RWPE2 (cell line): ENCODE results near the gene ZNF28.
"Not testable (repeated sequence)": the region's sequence is repeated elsewhere in the genome, so short reads cannot be mapped to it uniquely, and the experiment has no call there.

Experiments
- ATAC-seq: fragments of 200-7000 bp; cut with Tn5 transposase; 3 replicates; pipeline ENCODE4 v1.9.1; 2021; ENCODE audit warnings: low read depth
- DNase-seq: peaks from one replicate; pipeline ENCODE4 v3.0.0-alpha.2; 2020; ENCODE audit warnings: low spot score
- H3K27ac ChIP-seq: fragments of 450-650 bp; 2 replicates; pipeline ENCODE4 v1.5.1; 2017; ENCODE audit warnings: mild to moderate bottlenecking; ENCODE audit not compliant: poor library complexity, severe bottlenecking
- H3K27me3 ChIP-seq: fragments of 250-450 bp; sonication (Bioruptor Pico); 2 replicates; pipeline ENCODE4 v1.5.1; 2021; ENCODE audit warnings: mild to moderate bottlenecking, moderate library complexity; ENCODE audit not compliant: insufficient read depth, poor library complexity, severe bottlenecking
- H3K36me3 ChIP-seq: fragments of 250-450 bp; sonication (Bioruptor Pico); 2 replicates; pipeline ENCODE4 v1.5.1; 2020; ENCODE audit warnings: low read depth, mild to moderate bottlenecking, moderate library complexity
- H3K4me1 ChIP-seq: fragments of 250-450 bp; sonication (Bioruptor Pico); 2 replicates; pipeline ENCODE4 v1.5.1; 2021; ENCODE audit warnings: mild to moderate bottlenecking, moderate library complexity; ENCODE audit not compliant: insufficient read depth, poor library complexity, severe bottlenecking
- H3K4me3 ChIP-seq: fragments of 250-450 bp; sonication (Bioruptor Pico); 2 replicates; pipeline ENCODE4 v1.5.1; 2021; ENCODE audit warnings: mild to moderate bottlenecking, moderate library complexity; ENCODE audit not compliant: severe bottlenecking
- H3K9me3 ChIP-seq: fragments of 250-450 bp; sonication (Bioruptor Pico); 2 replicates; pipeline ENCODE4 v1.5.1; 2021; ENCODE audit warnings: mild to moderate bottlenecking, moderate library complexity; ENCODE audit not compliant: severe bottlenecking
- TF ChIP-seq, protein P1 (sequence below): fragments of 450-650 bp; IDR thresholded peaks from one replicate; pipeline ENCODE4 v1.5.1; 2017; ENCODE audit warnings: mild to moderate bottlenecking, moderate library complexity; ENCODE audit not compliant: poor library complexity, severe bottlenecking

ZNF28 gene

DNA sequence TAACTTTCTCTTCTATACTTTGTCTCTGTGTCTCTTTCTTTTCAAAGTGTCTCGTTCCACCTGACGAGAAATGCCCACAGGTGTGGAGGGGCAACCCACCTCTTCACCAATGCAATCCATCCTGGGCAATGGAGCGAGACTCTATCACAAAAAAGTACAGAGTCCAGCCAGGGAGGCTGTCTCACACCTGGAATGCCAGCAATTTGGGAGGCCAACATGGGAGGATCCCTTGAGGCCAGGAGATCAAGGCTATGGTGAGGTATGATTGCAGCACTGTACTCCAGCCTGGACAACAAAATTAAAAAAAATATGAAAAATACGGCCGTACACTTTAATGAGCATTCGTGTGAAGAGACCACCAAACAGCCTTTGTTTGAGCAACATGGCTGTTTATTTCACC, 32.0 kb downstream of the ZNF28 start:
- Histone ChIP-seq H3K27ac (no peak overlapping the region), H3K4me1 (no peaks in the 10 kb centered on the region), H3K9me3 (peaks cover 4% of the 10 kb centered on the region), H3K27me3 (no peaks in the 10 kb centered on the region), H3K36me3 (no peaks in the 10 kb centered on the region), H3K4me3 (no peak overlapping the region)
- TF ChIP-seq, protein P1, sequence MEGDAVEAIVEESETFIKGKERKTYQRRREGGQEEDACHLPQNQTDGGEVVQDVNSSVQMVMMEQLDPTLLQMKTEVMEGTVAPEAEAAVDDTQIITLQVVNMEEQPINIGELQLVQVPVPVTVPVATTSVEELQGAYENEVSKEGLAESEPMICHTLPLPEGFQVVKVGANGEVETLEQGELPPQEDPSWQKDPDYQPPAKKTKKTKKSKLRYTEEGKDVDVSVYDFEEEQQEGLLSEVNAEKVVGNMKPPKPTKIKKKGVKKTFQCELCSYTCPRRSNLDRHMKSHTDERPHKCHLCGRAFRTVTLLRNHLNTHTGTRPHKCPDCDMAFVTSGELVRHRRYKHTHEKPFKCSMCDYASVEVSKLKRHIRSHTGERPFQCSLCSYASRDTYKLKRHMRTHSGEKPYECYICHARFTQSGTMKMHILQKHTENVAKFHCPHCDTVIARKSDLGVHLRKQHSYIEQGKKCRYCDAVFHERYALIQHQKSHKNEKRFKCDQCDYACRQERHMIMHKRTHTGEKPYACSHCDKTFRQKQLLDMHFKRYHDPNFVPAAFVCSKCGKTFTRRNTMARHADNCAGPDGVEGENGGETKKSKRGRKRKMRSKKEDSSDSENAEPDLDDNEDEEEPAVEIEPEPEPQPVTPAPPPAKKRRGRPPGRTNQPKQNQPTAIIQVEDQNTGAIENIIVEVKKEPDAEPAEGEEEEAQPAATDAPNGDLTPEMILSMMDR: no peak
- no peak for DNase-seq
- no peak for ATAC-seq

DNA sequence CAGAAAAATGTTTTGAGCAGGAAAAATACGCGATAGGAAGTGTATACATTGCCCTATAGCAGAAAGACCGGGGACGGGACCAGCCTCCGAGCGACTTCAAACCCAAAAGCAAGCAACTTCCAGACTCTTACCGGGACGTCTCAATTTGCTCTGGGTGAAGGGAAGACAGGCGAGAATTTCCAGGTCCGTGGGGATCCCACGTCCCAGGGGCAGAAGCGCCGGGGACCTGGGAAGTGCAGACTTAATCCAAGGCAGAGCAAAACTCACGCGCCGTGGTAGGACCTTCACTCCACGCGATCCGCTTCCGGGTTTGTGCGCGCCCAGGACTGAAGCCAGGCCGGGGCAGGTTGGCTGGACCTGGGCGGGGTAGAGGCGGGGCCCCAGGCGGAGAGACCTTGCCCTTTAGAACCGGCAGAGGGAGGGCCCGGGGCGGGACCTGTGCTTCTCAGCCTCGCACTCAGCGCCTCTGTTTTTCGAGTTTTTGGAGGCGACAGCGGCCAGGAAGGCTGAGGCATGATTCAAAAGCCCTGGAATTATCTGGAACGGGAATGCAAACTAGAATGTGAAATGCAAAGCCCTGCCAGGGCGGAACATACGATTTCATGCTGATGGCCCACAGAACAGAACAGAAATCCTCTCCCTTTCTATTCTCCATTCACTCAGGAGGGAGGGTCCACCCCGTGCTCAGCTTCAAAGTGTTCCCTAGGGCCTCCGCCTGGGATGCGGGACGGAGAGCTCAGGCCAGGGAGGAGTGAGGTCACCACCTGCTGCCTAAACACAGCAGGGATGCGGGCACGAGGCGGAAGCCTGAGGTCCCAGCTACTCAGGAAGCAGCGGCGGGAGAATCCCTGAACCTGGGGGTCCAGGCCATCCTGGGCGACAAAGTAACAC, 34.7 kb downstream of the ZNF28 start, which contains the start of gene ZNF600:
Gene ZNF600, minus strand, starts transcription at position 328 of the 891 bp plus-strand sequence. CDS start 7,903 bp downstream, outside the sequence.
- H3K36me3 ChIP-seq, H3K27me3 ChIP-seq, H3K27ac ChIP-seq, H3K4me1 ChIP-seq, H3K9me3 ChIP-seq: not testable (repeated sequence)
- ATAC-seq (peak; percentile 99), DNase-seq (peak; percentile 83)
- peak within 1 kb of the TSS; percentile 39 for H3K4me3 ChIP-seq

DNA sequence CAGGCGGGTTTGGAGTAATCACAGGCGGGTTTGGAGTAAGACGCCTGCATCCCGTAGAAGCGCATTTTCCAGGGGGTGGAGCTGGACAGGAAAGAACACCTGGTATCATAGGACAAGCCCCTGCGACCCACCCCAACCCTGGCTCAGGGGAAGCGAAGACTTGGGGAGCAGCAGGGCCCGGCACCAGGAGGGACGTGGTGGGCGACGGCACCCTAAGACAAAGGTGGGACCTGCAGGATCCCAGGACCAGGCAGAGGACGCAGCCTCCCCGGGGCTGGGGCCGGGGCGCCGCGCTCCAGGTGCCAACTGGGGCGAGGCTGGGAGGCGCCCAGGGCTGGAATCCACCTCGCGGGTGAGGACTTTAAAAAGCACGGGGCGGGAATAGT, 35.4 kb downstream of the ZNF28 start:
- Histone ChIP-seq H3K27ac (no peak overlapping the region), H3K9me3 (peaks cover 2% of the 10 kb centered on the region), H3K27me3 (no peaks in the 10 kb centered on the region), H3K36me3 (no peaks in the 10 kb centered on the region), H3K4me3 (peak overlapping the region; percentile 39), H3K4me1 (no peaks in the 10 kb centered on the region)
- TF ChIP-seq, protein P1: no peak
- ATAC-seq (peak; percentile 41), DNase-seq (peak; percentile 63)

DNA sequence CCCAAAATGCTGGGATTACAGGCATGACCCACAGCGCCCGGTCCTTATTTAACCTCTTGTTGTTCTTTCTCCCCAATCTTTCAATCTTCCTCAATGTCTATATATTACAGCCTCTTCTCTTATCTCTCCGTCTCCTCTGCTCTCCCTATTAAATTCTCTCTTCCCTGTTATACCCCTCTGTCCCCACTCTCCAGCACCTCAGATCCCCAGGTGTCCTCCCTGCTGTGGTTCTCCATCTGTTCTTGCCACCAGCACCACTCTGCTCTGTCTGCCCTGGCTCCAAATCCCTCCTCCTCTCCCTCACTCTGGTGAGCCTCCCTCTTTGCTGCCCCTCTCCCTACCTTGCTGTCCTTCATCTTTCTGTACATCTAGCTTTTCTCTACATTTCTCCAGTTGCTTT, 35.9 kb downstream of the ZNF28 start:
- H3K4me1 ChIP-seq: no peaks in the 10 kb centered on the region
- peak overlapping the region; percentile 39 for H3K4me3 ChIP-seq
- peaks cover 2% of the 10 kb centered on the region for H3K9me3 ChIP-seq
- DNase-seq (no peak), ATAC-seq (no peak)
- TF ChIP-seq, protein P1: no peak
- H3K27ac ChIP-seq: no peak overlapping the region
- H3K27me3 ChIP-seq: no peaks in the 10 kb centered on the region
- H3K36me3 ChIP-seq: no peaks in the 10 kb centered on the region

DNA sequence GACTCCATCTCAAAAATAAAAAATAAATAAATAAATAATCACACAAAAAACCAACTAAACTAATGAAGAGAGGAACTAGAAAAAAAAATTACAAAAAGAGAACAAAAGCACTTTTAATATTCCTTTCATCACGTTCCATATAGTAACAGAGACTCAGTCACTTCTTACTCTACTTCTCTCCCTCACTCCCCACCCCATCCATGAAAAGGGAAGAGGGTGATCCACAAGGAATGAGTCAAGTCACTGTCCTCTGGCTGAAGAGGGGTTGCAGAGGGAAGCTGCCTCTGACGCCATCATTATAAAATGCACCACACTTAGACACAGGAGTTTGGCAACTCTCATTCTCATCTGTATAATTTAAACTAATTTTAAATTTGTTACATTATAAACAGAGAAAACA, 38.6 kb downstream of the ZNF28 start:
- not testable (repeated sequence) for H3K36me3 ChIP-seq, DNase-seq, H3K27me3 ChIP-seq, H3K27ac ChIP-seq, ATAC-seq, H3K4me3 ChIP-seq, H3K9me3 ChIP-seq, H3K4me1 ChIP-seq

DNA sequence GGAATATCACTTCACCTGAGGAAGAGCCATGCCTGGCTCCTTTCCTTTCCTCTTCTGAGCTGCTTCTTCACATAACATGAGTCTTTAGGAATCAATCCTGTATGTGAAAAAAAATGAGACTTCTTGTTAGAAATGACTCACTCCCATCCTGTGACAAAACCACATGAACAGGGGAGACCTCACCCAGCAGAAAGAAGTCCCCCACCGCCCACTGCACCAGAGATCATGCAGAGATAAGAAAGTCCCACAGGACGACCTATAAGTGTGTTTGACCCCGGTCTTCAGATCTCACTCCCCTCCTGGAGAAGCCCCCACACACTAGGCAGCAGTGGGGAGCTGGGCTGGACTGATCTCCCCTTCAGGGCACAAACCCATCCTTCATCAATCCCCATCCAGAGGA, 42.6 kb downstream of the ZNF28 start:
- no peak overlapping the region for H3K4me3 ChIP-seq
- H3K27me3 ChIP-seq: no peaks in the 10 kb centered on the region
- ATAC-seq (no peak), DNase-seq (no peak)
- TF ChIP-seq, protein P1: no peak
- no peak overlapping the region for H3K27ac ChIP-seq
- H3K36me3 ChIP-seq: peaks cover 4% of the 10 kb centered on the region; the same call in 1 of the 2 replicates
- no peaks in the 10 kb centered on the region for H3K4me1 ChIP-seq
- H3K9me3 ChIP-seq: peaks cover 2% of the 10 kb centered on the region

DNA sequence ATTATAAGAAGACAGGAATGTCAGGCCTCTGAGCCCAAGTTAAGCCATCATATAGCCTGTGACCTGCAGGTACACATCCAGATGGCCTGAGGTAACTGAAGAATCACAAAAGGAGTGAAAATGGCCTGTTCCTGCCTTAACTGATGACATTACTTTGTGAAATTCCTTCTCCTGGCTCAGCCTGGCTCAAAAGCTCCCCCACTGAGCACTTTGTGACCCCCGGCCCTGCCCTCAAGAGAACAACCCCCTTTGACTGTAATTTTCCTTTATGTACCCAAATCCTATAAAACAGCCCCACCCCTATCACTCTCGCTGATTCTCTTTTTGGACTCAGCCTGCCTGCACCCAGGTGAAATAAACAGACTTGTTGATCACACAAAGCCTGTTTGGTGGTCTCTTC, 65.0 kb downstream of the ZNF28 start:
- H3K4me1 ChIP-seq, ATAC-seq, H3K4me3 ChIP-seq, H3K9me3 ChIP-seq, H3K27ac ChIP-seq, DNase-seq, H3K27me3 ChIP-seq, H3K36me3 ChIP-seq: not testable (repeated sequence)
